Dendritic cell treated with granulocyte-macrophage colony-stimulating factor and Interleukin-4, amounts not matched to agents 40 ng/mL and 50 ng/mL, for 4 days (primary cell): ENCODE results near the gene TSTD1.

ENCODE experiments used
- H3K27ac Mint-ChIP-seq: one replicate; pipeline ENCODE4 v1.8.0; 2022; ENCODE audit warnings: mild to moderate bottlenecking, mixed read lengths
- H3K27me3 Mint-ChIP-seq: one replicate; pipeline ENCODE4 v1.8.0; 2022; ENCODE audit warnings: mild to moderate bottlenecking, mixed read lengths
- H3K36me3 Mint-ChIP-seq: one replicate; pipeline ENCODE4 v1.8.0; 2022; ENCODE audit warnings: low read depth, mixed read lengths
- H3K4me1 Mint-ChIP-seq: one replicate; pipeline ENCODE4 v1.8.0; 2022; ENCODE audit warnings: low read depth, mixed read lengths
- H3K4me3 Mint-ChIP-seq: one replicate; pipeline ENCODE4 v1.8.0; 2022; ENCODE audit warnings: mild to moderate bottlenecking, moderate library complexity, mixed read lengths
- H3K9me3 Mint-ChIP-seq: one replicate; pipeline ENCODE4 v1.8.0; 2022; ENCODE audit warnings: mixed read lengths
- intact Hi-C: fragments of 100-400 bp; cut with micrococcal nuclease; formaldehyde crosslinking; loops from one replicate; pipeline ENCODE4 v1.15.0; 2022

Gene TSTD1

GRCh38 chr1:161054805-161055204 lies 16.0 kb upstream of the TSTD1 start:
- Mint-ChIP-seq H3K9me3 (no peaks in the 10 kb centered on the region), H3K4me1 (peaks cover 49% of the 10 kb centered on the region), H3K36me3 (peaks cover 100% of the 10 kb centered on the region), H3K27ac (no peak overlapping the region), H3K4me3 (no peak overlapping the region), H3K27me3 (no peaks in the 10 kb centered on the region)
- intact Hi-C loops: no loop called here

GRCh38 chr1:161054232-161054631 lies 15.5 kb upstream of the TSTD1 start:
- H3K4me1 Mint-ChIP-seq: peaks cover 49% of the 10 kb centered on the region
- intact Hi-C loops: no loop called here
- no peaks in the 10 kb centered on the region for H3K9me3 Mint-ChIP-seq
- no peak overlapping the region for H3K4me3 Mint-ChIP-seq
- no peaks in the 10 kb centered on the region for H3K27me3 Mint-ChIP-seq
- H3K36me3 Mint-ChIP-seq: peaks cover 100% of the 10 kb centered on the region
- no peak overlapping the region for H3K27ac Mint-ChIP-seq

- peaks cover 59% of the 10 kb centered on the region for H3K4me1 Mint-ChIP-seq
- H3K9me3 Mint-ChIP-seq: no peaks in the 10 kb centered on the region
- H3K27ac Mint-ChIP-seq: peak overlapping the region; percentile 16
- peaks cover 100% of the 10 kb centered on the region for H3K36me3 Mint-ChIP-seq
- no peaks in the 10 kb centered on the region for H3K27me3 Mint-ChIP-seq
- intact Hi-C loops: no loop called here
- H3K4me3 Mint-ChIP-seq: no peak overlapping the region
Observed at GRCh38 chr1:161052899-161053298, 14.1 kb upstream of the TSTD1 start.

- peaks cover 69% of the 10 kb centered on the region for H3K4me1 Mint-ChIP-seq
- no peak overlapping the region for H3K27ac Mint-ChIP-seq
- peaks cover 95% of the 10 kb centered on the region for H3K36me3 Mint-ChIP-seq
- intact Hi-C loops: no loop called here
- no peaks in the 10 kb centered on the region for H3K27me3 Mint-ChIP-seq
- no peaks in the 10 kb centered on the region for H3K9me3 Mint-ChIP-seq
- no peak overlapping the region for H3K4me3 Mint-ChIP-seq
Observed at GRCh38 chr1:161051219-161051618, 12.5 kb upstream of the TSTD1 start.

- Mint-ChIP-seq H3K27ac (peak overlapping the region; percentile 100), H3K4me1 (peaks cover 61% of the 10 kb centered on the region), H3K27me3 (no peaks in the 10 kb centered on the region), H3K36me3 (peaks cover 94% of the 10 kb centered on the region), H3K4me3 (no peak overlapping the region), H3K9me3 (no peaks in the 10 kb centered on the region)
- intact Hi-C loops: loop anchor here (10.0 kb wide), 1 partner anchor 86 kb away; the partner anchor contains the start of gene DEDD
Observed at GRCh38 chr1:161048949-161049722, 10.4 kb upstream of the TSTD1 start.

GRCh38 chr1:161047436-161048420 lies 9.0 kb upstream of the TSTD1 start:
- Mint-ChIP-seq H3K4me1 (peaks cover 64% of the 10 kb centered on the region), H3K9me3 (no peaks in the 10 kb centered on the region), H3K27me3 (no peaks in the 10 kb centered on the region), H3K4me3 (no peak overlapping the region), H3K27ac (peak overlapping the region; percentile 100), H3K36me3 (peaks cover 86% of the 10 kb centered on the region)
- intact Hi-C loops: loop anchor here (10.0 kb wide), 1 partner anchor 87 kb away; the partner anchor contains the start of gene DEDD

- H3K9me3 Mint-ChIP-seq: no peaks in the 10 kb centered on the region
- peak overlapping the region; percentile 100 for H3K27ac Mint-ChIP-seq
- H3K4me3 Mint-ChIP-seq: peak overlapping the region; percentile 99
- H3K36me3 Mint-ChIP-seq: peaks cover 86% of the 10 kb centered on the region
- no peaks in the 10 kb centered on the region for H3K27me3 Mint-ChIP-seq
- intact Hi-C loops: loop anchor here (10.0 kb wide), 1 partner anchor 88 kb away; the partner anchor contains the start of gene DEDD
- peaks cover 64% of the 10 kb centered on the region for H3K4me1 Mint-ChIP-seq
Observed at GRCh38 chr1:161046605-161047228, 8.0 kb upstream of the TSTD1 start.

- no peaks in the 10 kb centered on the region for H3K27me3 Mint-ChIP-seq
- intact Hi-C loops: loop anchor here (1.0 to 10.0 kb wide), 4 partner anchors 22 to 89 kb away; partner anchors contain the start of genes DEDD and F11R
- peaks cover 86% of the 10 kb centered on the region for H3K36me3 Mint-ChIP-seq
Observed at GRCh38 chr1:161045736-161046604, 7.2 kb upstream of the TSTD1 start, which contains the start of gene USF1. USF1 (minus strand) TSS chr1:161045977; CDS start chr1:161043275, 2,702 bp downstream.

GRCh38 chr1:161044908-161045735 lies 6.4 kb upstream of the TSTD1 start:
- H3K36me3 Mint-ChIP-seq: peaks cover 86% of the 10 kb centered on the region
- H3K4me1 Mint-ChIP-seq: peaks cover 63% of the 10 kb centered on the region
- intact Hi-C loops: loop anchor here (1.0 to 10.0 kb wide), 4 partner anchors 23 to 90 kb away; partner anchors contain the start of genes DEDD and F11R
- peak overlapping the region; percentile 99 for H3K4me3 Mint-ChIP-seq
- no peaks in the 10 kb centered on the region for H3K27me3 Mint-ChIP-seq
- H3K9me3 Mint-ChIP-seq: no peaks in the 10 kb centered on the region
- peak overlapping the region; percentile 100 for H3K27ac Mint-ChIP-seq

More at GRCh38 chr1:161045736-161046604, 7.2 kb upstream of the TSTD1 start, which contains the start of gene USF1:
- H3K4me3 Mint-ChIP-seq: peak within 1 kb of the TSS; percentile 99
- peak within 1 kb of the TSS; percentile 100 for H3K27ac Mint-ChIP-seq
- H3K4me1 Mint-ChIP-seq: peaks cover 61% of the 10 kb centered on the region
- no peaks in the 10 kb centered on the region for H3K9me3 Mint-ChIP-seq

- Mint-ChIP-seq H3K27me3 (no peaks in the 10 kb centered on the region), H3K4me3 (peak overlapping the region; percentile 99), H3K4me1 (peaks cover 64% of the 10 kb centered on the region), H3K27ac (peak overlapping the region; percentile 100), H3K36me3 (peaks cover 86% of the 10 kb centered on the region), H3K9me3 (no peaks in the 10 kb centered on the region)
- intact Hi-C loops: loop anchor here (2.0 to 10.0 kb wide), 2 partner anchors 48 to 90 kb away; partner anchors contain the start of gene DEDD
Observed at GRCh38 chr1:161044535-161044907, 5.8 kb upstream of the TSTD1 start.

GRCh38 chr1:161039546-161039945 lies 782 bp upstream of the TSTD1 start:
- peak overlapping the region; percentile 62 for H3K4me3 Mint-ChIP-seq
- peaks cover 52% of the 10 kb centered on the region for H3K36me3 Mint-ChIP-seq
- peaks cover 53% of the 10 kb centered on the region for H3K4me1 Mint-ChIP-seq
- H3K27me3 Mint-ChIP-seq: no peaks in the 10 kb centered on the region
- intact Hi-C loops: no loop called here
- peak overlapping the region; percentile 87 for H3K27ac Mint-ChIP-seq
- H3K9me3 Mint-ChIP-seq: no peaks in the 10 kb centered on the region

- Mint-ChIP-seq H3K36me3 (peaks cover 50% of the 10 kb centered on the region), H3K4me1 (peaks cover 53% of the 10 kb centered on the region), H3K27ac (peak overlapping the region; percentile 87), H3K4me3 (peak overlapping the region; percentile 94), H3K27me3 (no peaks in the 10 kb centered on the region), H3K9me3 (no peaks in the 10 kb centered on the region)
- intact Hi-C loops: no loop called here
Observed at GRCh38 chr1:161039154-161039545, 386 bp upstream of the TSTD1 start.
